PFSK-1 (cell line): ENCODE results near the gene MAST4.

Experiments
- FOXP2 ChIP-seq: optimal IDR thresholded peaks from 2 replicates; pipeline ENCODE3; 2011; ENCODE audit warnings: borderline replicate concordance, control low read depth, inconsistent platforms; ENCODE audit not compliant: insufficient read depth; ENCODE audit errors: extremely low read length, extremely low read depth
- POLR2AphosphoS5 ChIP-seq: IDR thresholded peaks from 2 replicates; pipeline ENCODE4 v1.6.1; 2012; ENCODE audit warnings: low read depth, mild to moderate bottlenecking, control low read depth, low read length, moderate library complexity
- REST ChIP-seq, 2 experiments: IDR thresholded peaks; 2 replicates each; pipeline versions ENCODE4 v1.6.1 to v1.8.0; 2011 to 2012; ENCODE audit warnings: low read depth in 2 of 2, low read length in 2 of 2, control low read depth in 1 of 2, inconsistent platforms in 1 of 2, mild to moderate bottlenecking in 1 of 2, moderate library complexity in 1 of 2; ENCODE audit not compliant: insufficient read depth in 1 of 2
- SIN3A ChIP-seq: IDR thresholded peaks from 2 replicates; pipeline ENCODE4 v1.6.1; 2012; ENCODE audit warnings: mild to moderate bottlenecking, low read length, moderate library complexity, borderline replicate concordance; ENCODE audit not compliant: insufficient read depth
- TAF1 ChIP-seq: IDR thresholded peaks from 2 replicates; pipeline ENCODE4 v1.6.1; 2012; ENCODE audit warnings: low read length, control low read depth, borderline replicate concordance; ENCODE audit not compliant: insufficient read depth

The MAST4 gene

GRCh38 chr5:66818935-66819328 lies 222.7 kb downstream of the MAST4 start:
- TF ChIP-seq FOXP2, result no peak
- no peak for TF ChIP-seq REST (IDR thresholded peaks at IDR 0.05; ENCODE audit: insufficient read depth in 1 of 2, low read depth in 2 of 2, low read length in 2 of 2)
- TF ChIP-seq TAF1, result no peak
- no peak for TF ChIP-seq SIN3A

- TF ChIP-seq TAF1, result no peak
These were observed 224.5 kb downstream of the MAST4 start for GRCh38 chr5:66820630-66821207.

GRCh38 chr5:66821688-66822429 lies 225.7 kb downstream of the MAST4 start:
- TF ChIP-seq TAF1 (no peak), POLR2AphosphoS5 (no peak), REST (IDR thresholded peaks at IDR 0.05; ENCODE audit: insufficient read depth in 1 of 2, low read depth in 2 of 2, low read length in 2 of 2) (no peak), SIN3A (no peak), FOXP2 (no peak)

- TF ChIP-seq REST (IDR thresholded peaks at IDR 0.05; ENCODE audit: insufficient read depth in 1 of 2, low read depth in 2 of 2, low read length in 2 of 2) (no peak), FOXP2 (no peak), SIN3A (no peak), TAF1 (no peak), POLR2AphosphoS5 (no peak)
These were observed 228.3 kb downstream of the MAST4 start for GRCh38 chr5:66824476-66824875.

GRCh38 chr5:66826263-66826662 lies 230.1 kb downstream of the MAST4 start:
- TF ChIP-seq FOXP2 (no peak), POLR2AphosphoS5 (no peak)

GRCh38 chr5:66826696-66827095 lies 230.5 kb downstream of the MAST4 start:
- TF ChIP-seq POLR2AphosphoS5 (no peak), SIN3A (no peak), TAF1 (no peak), REST (IDR thresholded peaks at IDR 0.05; ENCODE audit: insufficient read depth in 1 of 2, low read depth in 2 of 2, low read length in 2 of 2) (no peak), FOXP2 (no peak)
